ENCODE results near the gene NOB1.

NOB1 gene

GRCh38 chr16:69693916-69694315 lies 60.8 kb downstream of the NOB1 start:
- DNase-seq, result no peak
- Histone ChIP-seq H3K36me3 (replicated peaks) (peaks cover 55% of the 10 kb centered on the region), H3K27ac (no peak overlapping the region), H3K27me3 (replicated peaks) (no peaks in the 10 kb centered on the region), H3K4me3 (ENCODE audit: low read depth, low read length) (no peak overlapping the region)
- in situ Hi-C loops (cut with HindIII; ENCODE audit: low pct_ligation_motif_present, low sequenced_read_pairs), result no loop called here
- no peak for TF ChIP-seq CTCF (IDR thresholded peaks at IDR 0.05; ENCODE audit: low read depth, low read length, missing control alignments)

DNA sequence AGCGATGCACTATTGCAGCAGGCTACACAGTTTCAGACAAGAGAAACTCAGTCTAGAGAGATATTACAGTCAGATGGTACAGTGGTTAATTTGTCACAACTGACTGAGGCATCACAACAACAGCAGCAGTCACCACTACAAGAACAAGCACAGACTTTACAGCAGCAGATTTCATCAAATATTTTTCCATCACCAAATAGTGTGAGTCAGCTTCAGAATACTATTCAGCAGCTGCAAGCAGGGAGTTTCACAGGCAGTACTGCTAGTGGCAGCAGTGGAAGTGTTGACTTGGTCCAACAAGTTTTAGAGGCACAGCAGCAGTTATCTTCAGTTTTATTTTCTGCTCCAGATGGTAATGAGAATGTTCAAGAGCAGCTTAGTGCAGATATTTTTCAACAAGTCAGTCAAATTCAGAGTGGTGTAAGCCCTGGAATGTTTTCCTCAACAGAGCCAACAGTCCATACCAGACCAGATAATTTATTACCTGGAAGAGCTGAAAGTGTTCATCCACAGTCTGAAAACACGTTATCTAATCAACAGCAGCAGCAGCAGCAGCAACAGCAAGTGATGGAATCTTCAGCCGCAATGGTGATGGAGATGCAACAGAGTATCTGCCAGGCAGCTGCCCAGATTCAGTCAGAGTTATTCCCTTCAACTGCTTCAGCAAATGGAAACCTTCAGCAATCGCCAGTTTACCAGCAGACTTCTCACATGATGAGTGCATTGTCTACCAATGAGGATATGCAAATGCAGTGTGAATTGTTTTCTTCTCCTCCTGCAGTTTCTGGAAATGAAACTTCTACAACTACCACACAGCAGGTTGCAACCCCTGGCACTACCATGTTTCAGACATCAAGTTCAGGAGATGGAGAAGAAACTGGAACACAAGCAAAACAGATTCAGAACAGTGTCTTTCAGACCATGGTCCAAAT lies 62.5 kb downstream of the NOB1 start:
- no peak for TF ChIP-seq CTCF (IDR thresholded peaks at IDR 0.05; ENCODE audit: low read depth, low read length, missing control alignments)
- peaks cover 51% of the 10 kb centered on the region for H3K36me3 ChIP-seq (replicated peaks)
- H3K27ac ChIP-seq, result no peak overlapping the region
- in situ Hi-C loops (cut with HindIII; ENCODE audit: low pct_ligation_motif_present, low sequenced_read_pairs), result no loop called here
- peak; percentile 25 for DNase-seq
- no peak overlapping the region for H3K4me3 ChIP-seq (ENCODE audit: low read depth, low read length)
- no peaks in the 10 kb centered on the region for H3K27me3 ChIP-seq (replicated peaks)
